SK-N-SH (cell line): ENCODE data around the gene WDR7. TPM values are rescaled to one million over a fixed set of nuclear protein-coding genes. Genes with fewer than 3 reads are reported as not detected.

Experiments used
- CTCF ChIA-PET: fragments of 300-600, 350-600 bp; formaldehyde crosslinking; extraction: SDS; loops from one replicate; lab custom pipeline; 2021; lab: Yijun Ruan, JAX
- POLR2A ChIA-PET: fragments of 350-600 bp; sonication (Branson Sonifier 250); formaldehyde crosslinking; extraction: SDS; loops from one replicate; lab custom pipeline; 2020; ENCODE audit warnings: antibody characterized with exemption, inconsistent platforms; lab: Yijun Ruan, JAX
- DNase-seq: peaks from one replicate; pipeline ENCODE4 v3.0.0; 2012
- H2AFZ ChIP-seq: fragments of 200-600 bp; sonication (generic); 2 replicates; pipeline ENCODE4 v1.8.1; 2016; ENCODE audit warnings: antibody characterized with exemption, mild to moderate bottlenecking, low read depth
- H3F3A ChIP-seq: fragments of 200-600 bp; sonication (generic); replicated peaks from 2 replicates; pipeline ENCODE3; 2016; ENCODE audit warnings: antibody characterized with exemption, mild to moderate bottlenecking; ENCODE audit not compliant: insufficient read depth
- H3K27ac ChIP-seq, 2 experiments: fragments of 200-500 bp in 1 of 2; fragments of 200-600 bp in 1 of 2; sonication (Bioruptor generic) in 1 of 2; sonication (generic), shearing (Covaris generic) in 1 of 2; 2 replicates each; pipeline versions ENCODE4 v1.5.1 to v1.6.1; 2014 to 2016; ENCODE audit warnings: low read depth in 2 of 2, inconsistent platforms in 1 of 2, low read length in 1 of 2, mild to moderate bottlenecking in 1 of 2, mixed read lengths in 1 of 2
- H3K27me3 ChIP-seq: fragments of 200-600 bp; sonication (generic), shearing (Covaris generic); 2 replicates; pipeline ENCODE4 v1.6.1; 2016; ENCODE audit warnings: mixed run types; ENCODE audit not compliant: insufficient read depth
- H3K36me3 ChIP-seq, 2 experiments: fragments of 200-500 bp in 1 of 2; fragments of 200-600 bp in 1 of 2; sonication (Bioruptor generic) in 1 of 2; sonication (generic) in 1 of 2; replicated peaks in 1 of 2; 2 replicates each; pipeline versions ENCODE3 to v1.5.1; 2014 to 2016; ENCODE audit warnings: low read length in 1 of 2, mild to moderate bottlenecking in 1 of 2; ENCODE audit not compliant: insufficient read depth in 2 of 2, control insufficient read depth in 1 of 2
- H3K4me1 ChIP-seq, 2 experiments: fragments of 200-500 bp in 1 of 2; fragments of 200-600 bp in 1 of 2; sonication (Bioruptor generic) in 1 of 2; sonication (generic), shearing (Covaris generic) in 1 of 2; 2 replicates each; pipeline versions ENCODE4 v1.5.1 to v1.6.1; 2014 to 2016; ENCODE audit warnings: low read depth in 1 of 2, low read length in 1 of 2, mixed run types in 1 of 2; ENCODE audit not compliant: insufficient read depth in 2 of 2, control insufficient read depth in 1 of 2
- H3K4me2 ChIP-seq: fragments of 200-600 bp; sonication (generic), shearing (Covaris generic); 2 replicates; pipeline ENCODE4 v1.6.1; 2017; ENCODE audit warnings: mixed run types
- H3K4me3 ChIP-seq, 2 experiments: fragments of 200-500 bp in 1 of 2; fragments of 200-600 bp in 1 of 2; sonication (Bioruptor generic) in 1 of 2; sonication (generic), shearing (Covaris generic) in 1 of 2; 2 replicates each; pipeline versions ENCODE4 v1.5.1 to v1.8.1; 2014 to 2016; ENCODE audit warnings: low read depth in 2 of 2, inconsistent platforms in 1 of 2, low read length in 1 of 2, mild to moderate bottlenecking in 1 of 2, mixed read lengths in 1 of 2, moderate library complexity in 1 of 2
- H3K79me2 ChIP-seq: fragments of 200-600 bp; sonication (generic); 2 replicates; pipeline ENCODE4 v1.8.1; 2017; ENCODE audit warnings: mild to moderate bottlenecking; ENCODE audit not compliant: insufficient read depth
- H3K9ac ChIP-seq: fragments of 200-600 bp; sonication (generic); 2 replicates; pipeline ENCODE4 v1.6.1; 2017; ENCODE audit warnings: mixed run types
- H3K9me2 ChIP-seq: fragments of 200-600 bp; sonication (generic); 2 replicates; pipeline ENCODE4 v1.6.1; 2017; ENCODE audit warnings: mixed run types
- H3K9me3 ChIP-seq: fragments of 200-600 bp; sonication (generic); 2 replicates; pipeline ENCODE4 v1.6.1; 2017; ENCODE audit warnings: mixed run types, mild to moderate bottlenecking, moderate library complexity
- H4K20me1 ChIP-seq: fragments of 200-600 bp; sonication (generic); 2 replicates; pipeline ENCODE4 v1.6.1; 2017; ENCODE audit warnings: mild to moderate bottlenecking, mixed run types; ENCODE audit not compliant: insufficient read depth
- CHD2 ChIP-seq: fragments of 150-350 bp; IDR thresholded peaks from 2 replicates; pipeline ENCODE4 v1.6.1; 2018; ENCODE audit warnings: low read length; ENCODE audit not compliant: partially characterized antibody
- CTCF ChIP-seq: fragments of 200-600 bp; sonication (generic); IDR thresholded peaks from 2 replicates; pipeline ENCODE4 v1.6.1; 2017; ENCODE audit warnings: antibody characterized with exemption, mild to moderate bottlenecking, moderate library complexity
- ELF1 ChIP-seq: IDR thresholded peaks from 2 replicates; pipeline ENCODE4 v1.4.0; 2012
- FOXM1 ChIP-seq: IDR thresholded peaks from 2 replicates; pipeline ENCODE4 v1.4.0; 2012; ENCODE audit warnings: low read depth, mild to moderate bottlenecking
- GABPA ChIP-seq: IDR thresholded peaks from 2 replicates; pipeline ENCODE4 v1.4.0; 2012; ENCODE audit warnings: low read depth, mild to moderate bottlenecking
- GATA2 ChIP-seq: sonication (generic); formaldehyde crosslinking; IDR thresholded peaks from 2 replicates; pipeline ENCODE4 v1.5.0; 2020; ENCODE audit warnings: mild to moderate bottlenecking, missing genetic modification reagents
- MXI1 ChIP-seq: IDR thresholded peaks from 2 replicates; pipeline ENCODE4 v1.6.1; 2012; ENCODE audit warnings: mild to moderate bottlenecking, low read depth, low read length, improper control_type of control experiment
- NRF1 ChIP-seq: IDR thresholded peaks from 2 replicates; pipeline ENCODE4 v1.6.1; 2012; ENCODE audit warnings: low read depth, mild to moderate bottlenecking, low read length
- POLR2AphosphoS5 ChIP-seq: IDR thresholded peaks from 2 replicates; pipeline ENCODE4 v1.6.1; 2012; ENCODE audit warnings: low read depth, low read length
- RFX5 ChIP-seq: IDR thresholded peaks from 2 replicates; pipeline ENCODE4 v1.6.1; 2012; ENCODE audit warnings: mild to moderate bottlenecking, improper control_type of control experiment, low read length
- TAF1 ChIP-seq: IDR thresholded peaks from 2 replicates; pipeline ENCODE4 v1.6.1; 2012; ENCODE audit warnings: low read depth, mild to moderate bottlenecking, low read length, moderate library complexity, borderline replicate concordance
- USF1 ChIP-seq: IDR thresholded peaks from 2 replicates; pipeline ENCODE4 v1.4.0; 2012; ENCODE audit warnings: low read depth, borderline replicate concordance
- USF2 ChIP-seq: fragments of 150-350 bp; IDR thresholded peaks from 2 replicates; pipeline ENCODE4 v1.6.1; 2017; ENCODE audit warnings: antibody characterized with exemption, low read length, low read depth, borderline replicate concordance
- ZBTB33 ChIP-seq: IDR thresholded peaks from 2 replicates; pipeline ENCODE4 v1.4.0; 2012; ENCODE audit warnings: low read depth, borderline replicate concordance
- WGBS: methylation state at CpG from one replicate; pipeline ENCODE4 v1.1.6; 2017; ENCODE audit warnings: low lambda C conversion rate; 5-methylcytosine and 5-hydroxymethylcytosine counted together
- polyA plus RNA-seq, 3 experiments: library from polyadenylated mRNA; depleted of rRNA; stranded (reverse); fragments of >200 nt; gene quantifications; 2 replicates each; pipeline ENCODE4 v1.2.3, GENCODE V29; 2012

The WDR7 gene
- polyA plus RNA-seq, 1 of the 3 experiments (the other 2 are of a cell fraction), result 4.1 TPM

GRCh38 chr18:56913941-56914340 is 262.8 kb downstream of the WDR7 start:
- ChIA-PET POLR2A (interaction anchor here (0.6 kb wide), 1 partner anchor 486 kb away, joined by 4 read pairs; no protein-coding TSS in a partner anchor), CTCF (no interaction called here)
- Histone ChIP-seq H3K4me1 (peaks cover 0 to 2% of the 10 kb centered on the region in 2 experiments; a peak in 2 of 4 replicates), H3K9me3 (no peaks in the 10 kb centered on the region), H3K27ac (no peak overlapping the region), H3K36me3 (no peaks in the 10 kb centered on the region), H3K79me2 (no peaks in the 10 kb centered on the region), H3K4me3 (no peak overlapping the region), H3K9me2 (no peaks in the 10 kb centered on the region), H3K9ac (no peak overlapping the region), H2AFZ (no peak overlapping the region), H3K4me2 (no peak overlapping the region), H4K20me1 (no peaks in the 10 kb centered on the region), H3K27me3 (no peaks in the 10 kb centered on the region), H3F3A (no peaks in the 10 kb centered on the region)
- WGBS, result 88% methylated on average over 4 of the region's 4 CpGs
- no peak for DNase-seq
- TF ChIP-seq TAF1, result no peak
- no peak for TF ChIP-seq NRF1
- no peak for TF ChIP-seq USF2
- TF ChIP-seq GABPA, result no peak
- TF ChIP-seq CHD2, result no peak
- TF ChIP-seq MXI1, result no peak
- no peak for TF ChIP-seq CTCF
- TF ChIP-seq RFX5, result no peak
- TF ChIP-seq POLR2AphosphoS5, result no peak
- TF ChIP-seq ELF1, result no peak
- no peak for TF ChIP-seq FOXM1
- no peak for TF ChIP-seq USF1
- TF ChIP-seq GATA2 (CRISPR knock-in tag), result no peak
- no peak for TF ChIP-seq ZBTB33
